K562 (cell line): Measurements from ENCODE around the gene SGSM2. TPM values are rescaled to one million over a fixed set of nuclear protein-coding genes. Genes with fewer than 3 reads are reported as not detected.

Experiments used
- CCAR2 ChIP-seq: fragments of 200-400 bp; formaldehyde crosslinking; IDR thresholded peaks from 2 replicates; pipeline ENCODE4 v1.6.1; 2017; ENCODE audit warnings: mild to moderate bottlenecking, low read depth, low read length
- CHD7 ChIP-seq: fragments of 200-600 bp; sonication (generic); IDR thresholded peaks from one replicate; pipeline ENCODE4 v1.6.1; 2012; ENCODE audit warnings: mild to moderate bottlenecking, low read depth, low read length, inconsistent platforms
- GABPA ChIP-seq: fragments of 200-800 bp; sonication (Bioruptor generic); conservative IDR thresholded peaks from 2 replicates; pipeline ENCODE4 v1.6.1; 2016; ENCODE audit warnings: low read depth, missing genetic modification characterization, missing compliant biosample characterization
- HMGN3 ChIP-seq: IDR thresholded peaks from 2 replicates; pipeline ENCODE4 v1.6.1; 2011; ENCODE audit warnings: borderline replicate concordance, low read depth, mild to moderate bottlenecking, mixed read lengths, low read length; ENCODE audit not compliant: insufficient read length; ENCODE audit errors: extremely low read depth
- HOXB6 ChIP-seq: fragments of 250-450 bp; sonication (Bioruptor Pico); IDR thresholded peaks from 2 replicates; pipeline ENCODE4 v1.5.1; 2022; ENCODE audit warnings: mild to moderate bottlenecking, borderline replicate concordance
- MYC ChIP-seq, 2 experiments: fragments of 250-450 bp in 1 of 2; sonication (Bioruptor Pico) in 1 of 2; IDR thresholded peaks; 2 replicates each; pipeline versions ENCODE4 v1.5.1 to v1.6.1; 2012 to 2021; ENCODE audit warnings: low read depth in 2 of 2, borderline replicate concordance in 1 of 2, improper control_type of control experiment in 1 of 2, low read length in 1 of 2, mild to moderate bottlenecking in 1 of 2, moderate library complexity in 1 of 2
- NR2C1 ChIP-seq, 2 experiments: fragments of 450-650 bp; IDR thresholded peaks; 2 replicates each; pipeline ENCODE4 v1.6.1; 2017; ENCODE audit warnings: mild to moderate bottlenecking in 2 of 2, antibody characterized with exemption in 1 of 2, inconsistent platforms in 1 of 2, missing compliant biosample characterization in 1 of 2, missing genetic modification characterization in 1 of 2
- POLR2A ChIP-seq: fragments of 450-650 bp; conservative IDR thresholded peaks from 2 replicates; pipeline ENCODE4 v1.6.1; 2016
- POLR2AphosphoS5 ChIP-seq: IDR thresholded peaks from 2 replicates; pipeline ENCODE4 v1.6.1; 2011; ENCODE audit warnings: mild to moderate bottlenecking, low read depth, low read length, moderate library complexity; ENCODE audit not compliant: control insufficient read depth, insufficient read depth
- RAD21 ChIP-seq, 2 experiments: fragments of 250-450 bp in 1 of 2; fragments of 450-650 bp in 1 of 2; sonication (Bioruptor Pico) in 1 of 2; formaldehyde crosslinking in 1 of 2; IDR thresholded peaks in 1 of 2; conservative IDR thresholded peaks in 1 of 2; 2 replicates each; pipeline versions ENCODE4 v1.4.0 to v1.8.0; 2020 to 2022; ENCODE audit warnings: mild to moderate bottlenecking in 2 of 2, moderate library complexity in 1 of 2
- TBP ChIP-seq: optimal IDR thresholded peaks from 2 replicates; pipeline ENCODE3; 2011; ENCODE audit warnings: low read depth, low read length, improper control_type of control experiment
- ZFP1 ChIP-seq: fragments of 450-650 bp; formaldehyde crosslinking; IDR thresholded peaks from 2 replicates; pipeline ENCODE4 v1.4.0; 2020; ENCODE audit warnings: mild to moderate bottlenecking, mixed read lengths
- polyA plus RNA-seq, 8 experiments: library from polyadenylated mRNA; depleted of rRNA in 4 of 8; stranded (reverse) in 5 of 8; unstranded in 3 of 8; fragments of >200 nt; fragmentation: Nextera tagmentation in 2 of 8; fragmentation: Illumina TruSeq in 1 of 8; extraction: Ambion mirVana in 2 of 8; extraction: Trizol in 1 of 8; gene quantifications; 2 replicates each; pipeline versions ENCODE4 v1.2.1 to v1.2.3, GENCODE V29; 2011 to 2014; ENCODE audit warnings: inconsistent platforms in 1 of 8, missing spikeins in 1 of 8
- total RNA-seq, 7 experiments: library from RNA; depleted of rRNA in 6 of 7; stranded (reverse); fragments of >200 nt in 6 of 7; fragmentation: Illumina TruSeq in 2 of 7; extraction: Trizol in 2 of 7; gene quantifications; 2 replicates each; pipeline versions ENCODE4 v1.2.1 to v1.2.3, GENCODE V29; 2011 to 2021; ENCODE audit warnings: low replicate concordance in 1 of 7

The SGSM2 gene
- total and polyA plus RNA-seq, 9 of the 15 experiments (the other 6 are each of a cell fraction or from before 2014, with no cell fraction given), result 0.20 to 26.3 (median 14.8) TPM

GRCh38 chr17:2303204-2304188 lies 33.8 kb upstream of the SGSM2 start, which contains the start of the genes SMG6 and SRR (continued):
- TF ChIP-seq CHD7 (no peak), MYC (IDR thresholded peaks at IDR 0.05; ENCODE audit: low read depth, low read length) (peak; percentile 51; the same call in 1 of the 2 replicates), MYC (CRISPR knock-in tag; IDR thresholded peaks at IDR 0.05; ENCODE audit: borderline replicate concordance, low read depth) (no peak), ZFP1 (no peak), HMGN3 (no peak), POLR2AphosphoS5 (no peak; the same call in 1 of the 2 replicates), GABPA (tag) (0 out of 2 replicates have a peak, but pooled peaks have one; percentile 12), POLR2A (peak; percentile 83), TBP (peak; percentile 22), NR2C1 (IDR thresholded peaks at IDR 0.05) (no peak), NR2C1 (tag; IDR thresholded peaks at IDR 0.05) (no peak), HOXB6 (CRISPR knock-in tag) (no peak), RAD21 (CRISPR knock-in tag; conservative IDR thresholded peaks at IDR 0.05 in 1 of 2, IDR thresholded peaks at IDR 0.05 in 1 of 2) (no peak), CCAR2 (no peak)
